Activated CD8-positive, alpha-beta memory T cell treated with anti-CD3 and anti-CD28 coated beads for 24 hours (primary cell): Measurements from ENCODE around the gene GH1.
A peak's percentile ranks its signal among the peaks of the same experiment; 100 is the strongest.
"Not testable (repeated sequence)": the region's sequence is repeated elsewhere in the genome, so short reads cannot be mapped to it uniquely, and the experiment has no call there.

Source experiments
- DNase-seq: peaks from one replicate; pipeline ENCODE4 v3.0.0-alpha.2; 2020

The GH1 gene

GRCh38 chr17:63894021-63894420, 24.6 kb downstream of the GH1 start:
- peak; percentile 38 for DNase-seq

GRCh38 chr17:63892316-63893037, 26.2 kb downstream of the GH1 start:
- peak; percentile 5 for DNase-seq

GRCh38 chr17:63889026-63889848, 29.4 kb downstream of the GH1 start:
- peak; percentile 54 for DNase-seq

- DNase-seq: peak; percentile 9
Observed at GRCh38 chr17:63885119-63885518, 33.5 kb downstream of the GH1 start.

- DNase-seq: not testable (repeated sequence)
Observed at GRCh38 chr17:63882626-63883126, 36.0 kb downstream of the GH1 start.

- peak; percentile 77 for DNase-seq
Observed at GRCh38 chr17:63881935-63882601, 36.6 kb downstream of the GH1 start, which contains the start of gene GH2. GH2 (minus strand) TSS chr17:63881944; CDS start chr17:63881801, 143 bp downstream.

GRCh38 chr17:63881337-63881736, 37.3 kb downstream of the GH1 start:
- DNase-seq: not testable (repeated sequence)

GRCh38 chr17:63880706-63881105, 37.9 kb downstream of the GH1 start:
- no peak for DNase-seq

- not testable (repeated sequence) for DNase-seq
Observed at GRCh38 chr17:63878413-63878812, 40.2 kb downstream of the GH1 start.

GRCh38 chr17:63874693-63875092, 43.9 kb downstream of the GH1 start:
- not testable (repeated sequence) for DNase-seq

GRCh38 chr17:63874061-63874626, 44.5 kb downstream of the GH1 start:
- DNase-seq: not testable (repeated sequence)

GRCh38 chr17:63873577-63873976, 45.1 kb downstream of the GH1 start, which contains the start of gene CSH2:
CSH2 (minus strand) TSS chr17:63873677; CDS start chr17:63873614, 63 bp downstream.
- not testable (repeated sequence) for DNase-seq

GRCh38 chr17:63871646-63872365, 46.8 kb downstream of the GH1 start:
- DNase-seq: not testable (repeated sequence)

- not testable (repeated sequence) for DNase-seq
Observed at GRCh38 chr17:63870292-63870665, 48.4 kb downstream of the GH1 start.

- DNase-seq: not testable (repeated sequence)
Observed at GRCh38 chr17:63869491-63870291, 48.9 kb downstream of the GH1 start.
